22Rv1 (cell line): ENCODE data around the gene CMIP.

ENCODE experiments used
- CTCF ChIP-seq: fragments of 450-650 bp; IDR thresholded peaks from 2 replicates; pipeline ENCODE4 v1.5.1; 2017; ENCODE audit warnings: mild to moderate bottlenecking
- ZFX ChIP-seq: fragments of 450-650 bp; IDR thresholded peaks from 2 replicates; pipeline ENCODE4 v1.6.1; 2017; ENCODE audit warnings: antibody characterized with exemption, borderline replicate concordance

- TF ChIP-seq CTCF: no peak
- no peak for TF ChIP-seq ZFX
Measured at GRCh38 chr16:81424771-81425170, 19.8 kb upstream of the CMIP start.
